Measurements from ENCODE around the gene HPSE2.

Gene HPSE2

GRCh38 chr10:98694883-98695282 is 540.8 kb downstream of the HPSE2 start:
- TF ChIP-seq FOXM1 (IDR thresholded peaks at IDR 0.05; ENCODE audit: borderline replicate concordance, low read depth), result no peak
- no peak for TF ChIP-seq TEAD4 (IDR thresholded peaks at IDR 0.05)
- no peak for TF ChIP-seq EP300 (IDR thresholded peaks at IDR 0.05; ENCODE audit: borderline replicate concordance)
- no peak for TF ChIP-seq TAF1 (IDR thresholded peaks at IDR 0.05; ENCODE audit: low read depth)
- TF ChIP-seq CREB1 (IDR thresholded peaks at IDR 0.05; ENCODE audit: low read depth), result no peak
- TF ChIP-seq, protein P1, sequence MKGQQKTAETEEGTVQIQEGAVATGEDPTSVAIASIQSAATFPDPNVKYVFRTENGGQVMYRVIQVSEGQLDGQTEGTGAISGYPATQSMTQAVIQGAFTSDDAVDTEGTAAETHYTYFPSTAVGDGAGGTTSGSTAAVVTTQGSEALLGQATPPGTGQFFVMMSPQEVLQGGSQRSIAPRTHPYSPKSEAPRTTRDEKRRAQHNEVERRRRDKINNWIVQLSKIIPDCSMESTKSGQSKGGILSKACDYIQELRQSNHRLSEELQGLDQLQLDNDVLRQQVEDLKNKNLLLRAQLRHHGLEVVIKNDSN (IDR thresholded peaks at IDR 0.05), result no peak
- TF ChIP-seq EGR1 (IDR thresholded peaks at IDR 0.05), result no peak

GRCh38 chr10:98694014-98694413 is 541.6 kb downstream of the HPSE2 start:
- TF ChIP-seq EP300 (IDR thresholded peaks at IDR 0.05; ENCODE audit: borderline replicate concordance), result no peak
- TF ChIP-seq REST (IDR thresholded peaks at IDR 0.05; ENCODE audit: low read depth), result no peak
- TF ChIP-seq ZBTB7A (IDR thresholded peaks at IDR 0.05; ENCODE audit: low read depth), result no peak
- no peak for TF ChIP-seq YY1 (IDR thresholded peaks at IDR 0.05; ENCODE audit: low read depth)
- no peak for TF ChIP-seq RAD21 (IDR thresholded peaks at IDR 0.05; ENCODE audit: low read depth)
- TF ChIP-seq TCF12 (IDR thresholded peaks at IDR 0.05; ENCODE audit: low read depth), result no peak
- TF ChIP-seq CREB1 (IDR thresholded peaks at IDR 0.05; ENCODE audit: low read depth), result no peak
- TF ChIP-seq TEAD4 (IDR thresholded peaks at IDR 0.05), result no peak
- TF ChIP-seq, protein P1 (IDR thresholded peaks at IDR 0.05), result no peak
- TF ChIP-seq CEBPB (IDR thresholded peaks at IDR 0.05), result no peak
- no peak for TF ChIP-seq MAX (IDR thresholded peaks at IDR 0.05)
- no peak for TF ChIP-seq EGR1 (IDR thresholded peaks at IDR 0.05)
- TF ChIP-seq NFIC (IDR thresholded peaks at IDR 0.05), result no peak
- no peak for TF ChIP-seq TAF1 (IDR thresholded peaks at IDR 0.05; ENCODE audit: low read depth)
- TF ChIP-seq FOXM1 (IDR thresholded peaks at IDR 0.05; ENCODE audit: borderline replicate concordance, low read depth), result no peak

DNA sequence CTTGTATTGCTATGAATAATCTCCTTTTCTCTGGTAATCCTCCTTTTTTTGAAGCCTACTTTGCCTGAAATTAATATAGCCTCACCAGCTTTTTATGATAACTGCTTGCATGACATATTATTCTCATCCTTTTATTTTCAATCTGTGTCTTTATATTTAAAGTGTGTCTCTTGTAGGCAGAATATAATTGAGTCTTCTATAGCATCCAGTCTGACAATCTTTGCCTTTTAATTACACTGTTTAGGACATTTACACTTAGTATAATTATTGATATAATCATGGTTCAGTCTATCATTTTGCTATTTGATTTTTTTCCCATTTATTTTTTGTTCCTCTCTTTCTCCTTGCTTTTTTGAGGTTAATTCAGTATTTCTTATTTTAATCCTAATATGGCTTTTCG is 548.0 kb downstream of the HPSE2 start:
- TF ChIP-seq TAF1 (IDR thresholded peaks at IDR 0.05; ENCODE audit: low read depth), result no peak
- TF ChIP-seq EGR1 (IDR thresholded peaks at IDR 0.05), result no peak
- TF ChIP-seq, protein P1 (IDR thresholded peaks at IDR 0.05), result no peak
- no peak for TF ChIP-seq TCF12 (IDR thresholded peaks at IDR 0.05; ENCODE audit: low read depth)
- no peak for TF ChIP-seq YY1 (IDR thresholded peaks at IDR 0.05; ENCODE audit: low read depth)
- no peak for TF ChIP-seq CEBPB (IDR thresholded peaks at IDR 0.05)

DNA sequence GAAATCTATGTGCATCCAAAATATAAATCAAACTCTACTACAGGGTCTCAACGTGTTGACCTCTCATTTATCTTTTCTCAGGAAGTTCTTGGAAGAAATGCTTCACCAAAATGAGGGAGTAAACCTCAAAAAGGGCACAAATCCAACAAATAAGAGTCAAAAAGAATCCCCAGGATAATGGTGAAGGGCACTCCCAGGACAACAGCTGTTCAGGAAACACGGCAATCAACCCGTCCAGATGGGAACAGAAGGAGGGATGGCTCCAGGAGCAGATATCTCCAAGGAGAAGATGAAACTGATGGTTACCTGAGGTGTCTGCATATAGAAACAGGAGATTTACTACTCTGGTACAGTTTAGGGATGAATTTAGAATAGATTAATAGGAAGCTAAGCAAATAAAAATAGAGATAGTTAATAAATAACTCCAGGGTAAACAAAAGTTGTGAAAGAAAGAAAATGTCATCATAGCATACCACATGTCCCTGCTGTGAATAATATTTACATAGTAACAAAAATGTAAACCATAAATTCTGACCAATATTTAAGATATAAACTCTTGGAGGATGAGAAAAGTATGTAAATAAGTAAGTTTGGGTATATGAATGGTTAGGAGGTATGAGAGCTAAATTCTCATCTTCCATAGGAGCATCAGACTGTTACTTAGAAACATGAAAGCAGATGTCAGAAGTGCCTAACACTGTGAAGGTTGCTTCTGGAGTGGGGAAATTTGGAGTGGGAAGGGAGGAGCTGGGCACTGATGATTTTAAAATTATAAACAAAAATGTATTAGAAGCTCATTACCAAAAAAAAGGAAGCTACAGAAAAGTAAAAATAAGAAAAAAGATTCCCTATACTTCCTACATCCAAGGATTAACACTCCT is 551.4 kb downstream of the HPSE2 start:
- TF ChIP-seq YY1 (IDR thresholded peaks at IDR 0.05; ENCODE audit: low read depth), result no peak
- TF ChIP-seq RAD21 (IDR thresholded peaks at IDR 0.05; ENCODE audit: low read depth), result no peak
- TF ChIP-seq TEAD4 (IDR thresholded peaks at IDR 0.05), result no peak
- TF ChIP-seq NFIC (IDR thresholded peaks at IDR 0.05), result no peak
- no peak for TF ChIP-seq EP300 (IDR thresholded peaks at IDR 0.05; ENCODE audit: borderline replicate concordance)

DNA sequence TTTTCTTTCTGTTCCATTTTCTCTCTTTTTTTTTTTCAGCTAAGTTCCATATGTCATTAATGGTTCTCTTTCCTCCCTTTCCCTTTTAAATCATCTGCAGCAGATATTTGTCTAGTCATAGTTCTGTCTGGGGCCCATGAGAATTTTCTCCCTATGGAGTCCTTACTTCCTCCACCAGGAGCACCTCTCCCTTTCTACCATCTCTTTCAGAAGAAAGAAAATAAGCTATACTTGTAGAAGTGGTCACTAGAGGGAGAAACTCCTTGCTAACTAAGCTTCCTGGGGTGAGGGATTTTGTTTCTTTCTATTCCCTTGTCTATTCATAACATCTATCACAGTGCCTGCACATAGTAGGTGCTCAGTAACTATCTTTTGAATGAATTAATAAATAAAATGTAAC is 558.8 kb downstream of the HPSE2 start:
- TF ChIP-seq EGR1 (IDR thresholded peaks at IDR 0.05), result no peak
- no peak for TF ChIP-seq TCF12 (IDR thresholded peaks at IDR 0.05; ENCODE audit: low read depth)
- TF ChIP-seq MAX (IDR thresholded peaks at IDR 0.05), result no peak
- TF ChIP-seq CEBPB (IDR thresholded peaks at IDR 0.05), result no peak
- TF ChIP-seq ZBTB7A (IDR thresholded peaks at IDR 0.05; ENCODE audit: low read depth), result no peak
- TF ChIP-seq NFIC (IDR thresholded peaks at IDR 0.05), result no peak
- TF ChIP-seq, protein P1 (IDR thresholded peaks at IDR 0.05), result no peak
- TF ChIP-seq TEAD4 (IDR thresholded peaks at IDR 0.05), result no peak
- no peak for TF ChIP-seq CREB1 (IDR thresholded peaks at IDR 0.05; ENCODE audit: low read depth)
- TF ChIP-seq REST (IDR thresholded peaks at IDR 0.05; ENCODE audit: low read depth), result no peak
- no peak for TF ChIP-seq YY1 (IDR thresholded peaks at IDR 0.05; ENCODE audit: low read depth)
- no peak for TF ChIP-seq TAF1 (IDR thresholded peaks at IDR 0.05; ENCODE audit: low read depth)
- TF ChIP-seq RAD21 (IDR thresholded peaks at IDR 0.05; ENCODE audit: low read depth), result no peak
- TF ChIP-seq EP300 (IDR thresholded peaks at IDR 0.05; ENCODE audit: borderline replicate concordance), result no peak
- TF ChIP-seq FOXM1 (IDR thresholded peaks at IDR 0.05; ENCODE audit: borderline replicate concordance, low read depth), result no peak
